Measurements from ENCODE around the gene SLC39A11.

DNA sequence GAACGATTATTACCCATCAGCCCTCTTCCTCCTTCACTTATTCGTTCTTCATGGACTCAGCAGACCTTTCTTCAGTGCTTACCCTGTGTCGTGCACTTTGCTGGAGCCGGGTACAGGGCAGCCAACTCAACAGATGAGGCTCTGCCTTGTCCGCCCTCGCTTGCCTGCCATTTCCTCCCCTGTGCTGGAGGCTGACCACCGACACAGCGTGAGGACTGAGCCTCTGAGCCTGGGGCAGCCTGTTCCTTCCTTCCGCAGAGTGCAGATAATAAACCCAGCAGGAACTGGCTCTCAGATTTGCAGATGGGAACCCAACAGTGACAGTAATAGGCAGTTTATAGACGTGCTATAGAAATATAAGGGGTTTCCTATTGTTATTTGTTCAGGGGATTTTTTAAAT is 7.0 kb upstream of the SLC39A11 start:
- TF ChIP-seq POLR2AphosphoS5 (IDR thresholded peaks at IDR 0.05; ENCODE audit: low read depth, low read length) = no peak
- TF ChIP-seq CTCF (IDR thresholded peaks at IDR 0.05) = no peak
- TF ChIP-seq REST (IDR thresholded peaks at IDR 0.05; ENCODE audit: insufficient read depth in 1 of 2, low read depth in 2 of 2, low read length in 1 of 2) = no peak
- TF ChIP-seq TCF7L2 (IDR thresholded peaks at IDR 0.05; ENCODE audit: low read depth, low read length) = no peak
- TF ChIP-seq SIN3A (IDR thresholded peaks at IDR 0.05; ENCODE audit: borderline replicate concordance, insufficient read depth, low read depth, low read length) = no peak

All from Panc1 (cell line).